ENCODE results near the gene NDUFS2.
A peak's percentile ranks its signal among the peaks of the same experiment; 100 is the strongest.
"Not testable (repeated sequence)": the region's sequence is repeated elsewhere in the genome, so short reads cannot be mapped to it uniquely, and the experiment has no call there.

The NDUFS2 gene

GRCh38 chr1:161235957-161236775 lies 34.0 kb downstream of the NDUFS2 start:
- DNase-seq (ENCODE audit: low read depth, low spot score), result no peak
- H3K27ac ChIP-seq, result no peak overlapping the region

DNA sequence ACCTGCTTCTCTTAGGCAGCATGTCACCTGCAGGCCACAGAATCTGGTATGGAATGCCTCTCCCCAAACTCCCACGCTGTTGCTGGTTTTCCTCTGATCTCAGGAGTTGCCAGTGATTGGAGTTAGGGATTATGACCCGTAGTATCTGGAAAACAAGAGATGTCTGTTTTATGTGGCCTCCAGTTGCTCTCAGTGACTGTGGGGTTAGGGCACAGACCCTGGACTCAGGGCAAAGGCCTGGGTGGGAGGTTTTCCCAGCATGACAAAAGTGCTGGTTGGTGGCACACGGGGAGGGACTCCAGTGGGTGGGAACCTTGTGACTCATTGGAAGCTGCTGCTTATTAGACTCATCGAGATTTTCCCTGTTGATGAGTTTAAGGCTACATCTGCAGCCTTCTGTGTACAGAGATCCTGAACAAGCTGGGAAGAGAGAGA lies 35.9 kb downstream of the NDUFS2 start, which contains the start of gene NR1I3:
Gene NR1I3, minus strand, starts transcription at position 165 of the 435 bp plus-strand sequence. CDS start 1,638 bp downstream, outside the sequence.
- DNase-seq (ENCODE audit: low read depth, low spot score), result no peak
- no peak within 1 kb of the TSS for H3K27ac ChIP-seq

DNA sequence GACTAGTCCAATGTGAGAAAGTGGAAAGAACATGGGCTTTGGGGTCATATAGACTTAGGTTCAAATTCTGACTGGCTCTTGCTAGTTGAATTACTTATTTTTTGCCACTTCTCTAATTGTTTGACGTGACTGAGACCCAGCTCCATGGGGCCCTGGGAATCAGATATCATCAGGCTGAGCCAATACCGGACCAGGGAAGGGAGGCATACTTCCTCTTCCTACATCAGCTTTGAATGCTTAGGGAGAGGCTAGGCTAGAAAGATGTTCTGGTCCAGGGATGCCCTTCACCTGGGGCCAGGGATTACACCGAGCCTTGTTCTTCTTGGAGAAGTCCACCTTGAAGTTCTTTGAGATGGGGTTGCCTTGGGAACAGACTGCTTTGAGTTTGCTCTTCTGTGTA lies 39.5 kb downstream of the NDUFS2 start:
- DNase-seq (ENCODE audit: low read depth, low spot score), result no peak
- H3K27ac ChIP-seq, result no peak overlapping the region

DNA sequence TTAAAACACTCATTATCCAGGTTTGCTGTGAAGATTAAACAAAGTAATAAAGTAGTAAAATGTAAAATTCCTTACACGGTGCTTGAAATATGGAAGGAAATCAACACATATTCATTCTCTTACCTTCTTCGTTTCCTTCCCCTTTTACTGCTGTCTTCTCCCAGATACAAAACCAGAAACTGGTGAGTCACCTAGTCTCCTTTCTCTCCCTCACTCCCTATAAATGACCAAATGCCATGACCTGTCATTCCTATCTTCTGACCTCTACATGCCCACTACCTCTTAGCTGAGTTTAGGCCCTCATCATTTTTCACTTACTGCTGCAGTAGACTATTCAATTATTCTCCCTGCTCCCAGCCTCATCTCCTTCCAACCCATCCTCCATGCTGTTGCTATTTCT lies 40.1 kb downstream of the NDUFS2 start:
- no peak overlapping the region for H3K27ac ChIP-seq
- no peak for DNase-seq (ENCODE audit: low read depth, low spot score)

GRCh38 chr1:161244888-161245287 lies 42.7 kb downstream of the NDUFS2 start:
- DNase-seq (ENCODE audit: low read depth, low spot score), result peak; percentile 77

GRCh38 chr1:161250100-161250499 lies 47.9 kb downstream of the NDUFS2 start:
- DNase-seq (ENCODE audit: low read depth, low spot score); H3K27ac ChIP-seq: not testable (repeated sequence)

More at GRCh38 chr1:161244888-161245287, 42.7 kb downstream of the NDUFS2 start:
- H3K27ac ChIP-seq, result peak overlapping the region; percentile 60

- DNase-seq (ENCODE audit: low read depth, low spot score), result no peak
These were observed 48.7 kb downstream of the NDUFS2 start for GRCh38 chr1:161250829-161251228.

DNA sequence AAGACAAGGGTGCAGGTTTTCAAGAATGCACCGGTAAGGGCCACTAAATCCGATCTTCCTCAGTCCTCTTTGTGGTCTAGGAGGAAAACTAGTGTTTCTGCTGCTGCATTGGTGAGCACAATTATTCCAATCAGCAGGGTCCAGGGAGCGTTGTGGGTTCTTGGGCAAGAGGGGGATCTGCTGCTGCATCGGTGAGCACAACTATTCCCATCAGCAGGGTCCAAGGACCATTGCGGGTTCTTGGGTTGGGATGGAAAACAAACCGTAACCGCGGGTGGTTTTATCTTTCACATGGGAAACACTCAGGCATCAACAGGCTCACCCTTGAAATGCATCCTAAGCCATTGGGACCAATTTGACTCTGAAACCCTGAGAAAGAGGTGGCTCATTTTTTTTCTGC lies 49.4 kb downstream of the NDUFS2 start:
- no peak overlapping the region for H3K27ac ChIP-seq
- no peak for DNase-seq (ENCODE audit: low read depth, low spot score)

More at GRCh38 chr1:161250829-161251228, 48.7 kb downstream of the NDUFS2 start:
- H3K27ac ChIP-seq, result no peak overlapping the region

- not testable (repeated sequence) for DNase-seq (ENCODE audit: low read depth, low spot score); H3K27ac ChIP-seq
These were observed 53.1 kb downstream of the NDUFS2 start for GRCh38 chr1:161255302-161255701.

DNA sequence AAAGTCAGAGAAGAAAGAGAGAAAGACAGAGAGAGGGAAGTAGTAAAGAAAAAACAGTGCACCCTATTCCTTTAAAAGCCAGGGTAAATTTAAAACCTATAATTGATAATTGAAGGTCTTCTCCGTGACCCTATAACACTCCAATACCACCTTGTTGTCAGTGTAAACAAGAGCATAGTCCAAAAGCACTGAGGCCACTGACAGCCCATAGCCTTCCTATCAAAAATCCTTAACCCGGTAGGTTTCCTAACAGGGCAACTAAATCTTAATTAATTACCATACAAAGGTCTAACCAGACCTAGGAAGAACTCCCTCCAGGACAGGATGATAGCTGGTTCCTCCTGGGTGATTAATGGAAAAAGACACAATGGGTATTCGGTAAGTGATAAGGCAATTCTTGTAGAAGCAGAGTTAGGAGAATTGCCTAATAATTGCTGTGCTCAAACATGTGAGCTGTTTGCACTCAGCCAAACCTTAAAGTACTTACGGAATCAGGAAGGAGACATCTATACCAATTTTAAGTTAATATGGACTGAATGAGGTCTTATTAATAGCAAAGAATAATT lies 53.9 kb downstream of the NDUFS2 start:
- not testable (repeated sequence) for H3K27ac ChIP-seq; DNase-seq (ENCODE audit: low read depth, low spot score)

- not testable (repeated sequence) for H3K27ac ChIP-seq; DNase-seq (ENCODE audit: low read depth, low spot score)
These were observed 54.9 kb downstream of the NDUFS2 start for GRCh38 chr1:161257109-161257508.

GRCh38 chr1:161258439-161259344 lies 56.5 kb downstream of the NDUFS2 start, which contains the start of gene PCP4L1:
TSS of gene PCP4L1 (plus strand) at chr1:161258745. CDS start at chr1:161258975, 230 bp downstream.
- no peak within 1 kb of the TSS for H3K27ac ChIP-seq
- DNase-seq (ENCODE audit: low read depth, low spot score), result peak; percentile 14

- no peak for DNase-seq (ENCODE audit: low read depth, low spot score)
- no peak overlapping the region for H3K27ac ChIP-seq
These were observed 57.2 kb downstream of the NDUFS2 start for GRCh38 chr1:161259345-161259702.

DNA sequence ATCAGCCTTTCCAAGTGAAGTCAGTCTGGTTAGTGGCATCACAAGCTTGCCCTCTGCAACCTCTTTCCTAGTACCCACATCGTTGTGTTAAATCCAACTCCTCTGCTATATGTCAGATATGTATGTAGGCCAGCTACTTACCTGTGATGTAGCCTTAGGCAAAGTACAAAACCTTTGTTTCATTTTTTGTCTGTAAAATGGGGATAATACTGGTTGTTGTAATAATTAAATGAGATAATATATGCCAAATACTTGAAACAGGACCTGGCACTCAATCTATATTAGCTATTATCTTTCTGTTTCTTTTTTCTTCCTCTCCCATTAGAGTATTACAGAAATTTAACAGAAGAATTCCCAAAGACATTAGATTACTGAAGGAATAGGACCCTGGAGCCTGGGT lies 57.6 kb downstream of the NDUFS2 start:
- no peak for DNase-seq (ENCODE audit: low read depth, low spot score)
- H3K27ac ChIP-seq, result no peak overlapping the region

- DNase-seq (ENCODE audit: low read depth, low spot score), result no peak
- H3K27ac ChIP-seq, result no peak overlapping the region
These were observed 58.5 kb downstream of the NDUFS2 start for GRCh38 chr1:161260376-161261260.

DNA sequence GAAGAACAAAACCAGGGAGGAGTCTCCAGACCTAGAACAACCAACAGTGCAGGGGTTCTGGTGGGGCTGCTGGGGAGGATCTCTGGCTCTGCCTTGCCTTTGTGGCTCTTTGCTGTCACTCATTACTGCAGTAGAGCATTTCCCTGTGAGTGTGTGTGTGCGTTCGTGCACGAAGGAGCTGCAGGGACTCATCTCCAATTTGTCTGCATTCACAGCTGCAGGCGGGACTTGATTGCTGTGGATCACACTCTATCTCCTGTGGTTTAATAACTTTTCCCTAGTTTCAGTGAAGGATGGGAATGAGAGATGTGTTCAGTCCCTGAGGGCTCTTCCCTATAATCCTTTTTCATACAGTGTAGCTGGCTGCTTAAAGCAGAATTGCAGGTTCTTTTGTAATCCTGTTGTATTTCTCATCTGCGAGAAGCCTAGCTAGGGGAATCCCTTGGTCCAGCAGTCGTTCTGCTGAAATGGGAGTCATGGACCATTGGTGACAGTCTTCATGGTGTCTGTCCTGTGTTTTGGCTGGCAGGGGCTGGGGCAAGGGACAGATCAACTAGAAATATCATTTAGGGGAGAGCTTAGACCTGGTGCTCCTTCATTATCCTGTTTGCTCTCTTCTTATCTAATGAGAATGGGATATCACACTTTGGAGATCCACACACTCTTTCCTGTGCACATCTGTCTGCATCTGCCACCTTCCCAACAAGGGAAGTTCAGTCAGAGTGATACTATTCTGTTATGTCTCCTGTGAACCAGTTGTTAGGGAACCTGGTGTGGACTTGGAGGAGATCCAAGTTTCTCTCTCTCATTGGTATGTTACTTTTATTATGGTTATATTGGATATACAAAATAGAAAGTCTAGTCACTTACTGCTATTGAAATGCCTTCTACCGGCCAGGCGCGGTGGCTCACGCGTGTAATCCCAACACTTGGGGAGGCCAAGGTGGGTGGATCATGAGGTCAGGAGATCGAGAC lies 59.4 kb downstream of the NDUFS2 start:
- no peak overlapping the region for H3K27ac ChIP-seq
- no peak for DNase-seq (ENCODE audit: low read depth, low spot score)
